Measurements from ENCODE around the gene UTP4. TPM values are rescaled to one million over a fixed set of nuclear protein-coding genes. Genes with fewer than 3 reads are reported as not detected.

The UTP4 gene
- total and polyA plus RNA-seq, 2 of the 8 experiments (the other 6 are each of a cell fraction or from before 2014, with no cell fraction given), result 101 to 118 TPM

DNA sequence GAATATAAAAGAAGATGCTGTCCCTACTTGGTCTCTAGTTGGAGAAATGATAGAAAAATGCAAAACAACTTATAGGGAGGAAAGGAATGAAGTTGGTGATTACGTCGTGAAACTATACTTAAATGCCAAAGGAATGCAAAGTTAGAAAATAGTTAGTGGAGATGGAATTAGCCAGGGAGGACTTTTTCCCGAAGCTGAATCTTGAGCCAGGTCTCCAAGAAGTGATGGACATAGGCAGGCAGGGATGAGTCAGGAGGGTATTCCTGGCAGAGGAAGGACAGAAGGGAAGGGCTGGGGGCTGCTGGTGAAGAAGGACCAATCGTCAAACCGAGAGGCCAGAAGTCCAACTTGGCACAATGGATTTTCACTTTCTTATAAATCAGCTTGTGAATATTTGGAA, 56.3 kb downstream of the UTP4 start:
- Histone ChIP-seq H3K18ac (ENCODE audit: extremely low read depth, low read length) (no peak overlapping the region), H3K23me2 (ENCODE audit: low read depth, low read length) (peaks cover 6% of the 10 kb centered on the region), H3K23ac (ENCODE audit: insufficient read length) (no peak overlapping the region), H4K91ac (replicated peaks; ENCODE audit: insufficient read length, low read length) (no peak overlapping the region), H4K20me1 (replicated peaks in 1 of 2; ENCODE audit: control insufficient read depth in 1 of 2, insufficient read depth in 2 of 2, low read length in 2 of 2) (no peaks in the 10 kb centered on the region), H2BK12ac (ENCODE audit: low read depth, low read length) (no peak overlapping the region), H3K79me2 (ENCODE audit: control insufficient read depth in 1 of 2, insufficient read depth in 2 of 2, low read length in 2 of 2) (peaks cover 0 to 47% of the 10 kb centered on the region in 2 experiments; a peak in 2 of 4 replicates), H3K4me2 (ENCODE audit: insufficient read depth in 1 of 2, low read depth in 2 of 2, low read length in 2 of 2) (peak overlapping the region; percentile 87 to 93; a peak in 3 of 4 replicates), H4K5ac (ENCODE audit: insufficient read length, low read depth, low read length) (no peak overlapping the region), H2BK120ac (replicated peaks; ENCODE audit: low read depth, low read length) (no peak overlapping the region), H2BK15ac (ENCODE audit: low read length) (no peak overlapping the region), H2AFZ (ENCODE audit: low read length) (no peak overlapping the region), H3K9ac (replicated peaks in 1 of 4; ENCODE audit: extremely low read depth in 1 of 4, low read depth in 3 of 4, low read length in 3 of 4) (no peak overlapping the region), H3K79me1 (ENCODE audit: low read depth, low read length) (no peaks in the 10 kb centered on the region), H3K56ac (replicated peaks; ENCODE audit: insufficient read length, low read depth, low read length) (no peak overlapping the region), H2BK20ac (ENCODE audit: low read length) (no peak overlapping the region), H2BK5ac (ENCODE audit: low read depth, low read length) (no peak overlapping the region), H2AK5ac (ENCODE audit: low read depth, low read length) (no peak overlapping the region), H3K36me3 (ENCODE audit: control insufficient read depth in 2 of 4, insufficient read depth in 4 of 4, low read length in 3 of 4) (no peaks in the 10 kb centered on the region), H3K4ac (replicated peaks; ENCODE audit: insufficient read length, low read depth, low read length) (no peak overlapping the region), H3K27me3 (replicated peaks in 1 of 4; ENCODE audit: control insufficient read depth in 3 of 4, extremely low read depth in 1 of 4, insufficient read depth in 3 of 4, low read length in 3 of 4) (no peaks in the 10 kb centered on the region), H3K14ac (ENCODE audit: insufficient read length) (no peak overlapping the region), H3K9me3 (ENCODE audit: insufficient read depth in 2 of 2, low read depth in 1 of 2, low read length in 1 of 2) (no peaks in the 10 kb centered on the region), H3K27ac (ENCODE audit: low read depth, low read length) (no peak overlapping the region), H3K4me1 (replicated peaks in 1 of 4; ENCODE audit: control insufficient read depth in 3 of 4, insufficient read depth in 4 of 4, low read length in 3 of 4) (peaks cover 2 to 7% (median 5%) of the 10 kb centered on the region in 4 experiments; a peak in 4 of 7 replicates), H4K8ac (ENCODE audit: extremely low read depth, insufficient read depth, low read length) (no peak overlapping the region), H3K4me3 (ENCODE audit: extremely low read depth in 1 of 4, insufficient read depth in 2 of 4, low read depth in 3 of 4, low read length in 4 of 4) (peak overlapping the region; percentile 8 to 96 (median 89); a peak in 7 of 8 replicates)
- no peak for FAIRE-seq
- no peak for TF ChIP-seq RNF2 (IDR thresholded peaks at IDR 0.05; ENCODE audit: borderline replicate concordance, low read depth, low read length, missing control alignments, poor library complexity, severe bottlenecking)
- no peak for TF ChIP-seq EGR1 (IDR thresholded peaks at IDR 0.05; ENCODE audit: borderline replicate concordance, low read depth, low read length)
- no peak for TF ChIP-seq TAF1 (IDR thresholded peaks at IDR 0.05; ENCODE audit: low read depth, low read length)
- TF ChIP-seq CTBP2 (IDR thresholded peaks at IDR 0.05; ENCODE audit: borderline replicate concordance, insufficient read depth, insufficient read length, low read length), result no peak
- TF ChIP-seq TAF7 (optimal IDR thresholded peaks at IDR 0.05; ENCODE audit: borderline replicate concordance, low read depth, low read length), result no peak
- TF ChIP-seq, protein P1, sequence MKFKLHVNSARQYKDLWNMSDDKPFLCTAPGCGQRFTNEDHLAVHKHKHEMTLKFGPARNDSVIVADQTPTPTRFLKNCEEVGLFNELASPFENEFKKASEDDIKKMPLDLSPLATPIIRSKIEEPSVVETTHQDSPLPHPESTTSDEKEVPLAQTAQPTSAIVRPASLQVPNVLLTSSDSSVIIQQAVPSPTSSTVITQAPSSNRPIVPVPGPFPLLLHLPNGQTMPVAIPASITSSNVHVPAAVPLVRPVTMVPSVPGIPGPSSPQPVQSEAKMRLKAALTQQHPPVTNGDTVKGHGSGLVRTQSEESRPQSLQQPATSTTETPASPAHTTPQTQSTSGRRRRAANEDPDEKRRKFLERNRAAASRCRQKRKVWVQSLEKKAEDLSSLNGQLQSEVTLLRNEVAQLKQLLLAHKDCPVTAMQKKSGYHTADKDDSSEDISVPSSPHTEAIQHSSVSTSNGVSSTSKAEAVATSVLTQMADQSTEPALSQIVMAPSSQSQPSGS (IDR thresholded peaks at IDR 0.05; ENCODE audit: low read length), result no peak
- no peak for TF ChIP-seq CBX5 (IDR thresholded peaks at IDR 0.05; ENCODE audit: low read depth, low read length)
- TF ChIP-seq, protein P2, sequence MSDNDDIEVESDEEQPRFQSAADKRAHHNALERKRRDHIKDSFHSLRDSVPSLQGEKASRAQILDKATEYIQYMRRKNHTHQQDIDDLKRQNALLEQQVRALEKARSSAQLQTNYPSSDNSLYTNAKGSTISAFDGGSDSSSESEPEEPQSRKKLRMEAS (IDR thresholded peaks at IDR 0.05), result no peak
- TF ChIP-seq, protein P3, sequence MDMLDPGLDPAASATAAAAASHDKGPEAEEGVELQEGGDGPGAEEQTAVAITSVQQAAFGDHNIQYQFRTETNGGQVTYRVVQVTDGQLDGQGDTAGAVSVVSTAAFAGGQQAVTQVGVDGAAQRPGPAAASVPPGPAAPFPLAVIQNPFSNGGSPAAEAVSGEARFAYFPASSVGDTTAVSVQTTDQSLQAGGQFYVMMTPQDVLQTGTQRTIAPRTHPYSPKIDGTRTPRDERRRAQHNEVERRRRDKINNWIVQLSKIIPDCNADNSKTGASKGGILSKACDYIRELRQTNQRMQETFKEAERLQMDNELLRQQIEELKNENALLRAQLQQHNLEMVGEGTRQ (IDR thresholded peaks at IDR 0.05; ENCODE audit: low read length), result no peak
- CTCF ChIA-PET (ENCODE audit: partially characterized antibody), result interaction anchor here (1.0 to 2.0 kb wide), 5 partner anchors 37 to 98 kb away, joined by 3 to 5 read pairs (median 4); no protein-coding TSS in a partner anchor
- POLR2A ChIA-PET (ENCODE audit: partially characterized antibody), result interaction anchor here (0.9 to 2.5 kb wide), 8 partner anchors 10 to 482 kb away, joined by 3 to 12 read pairs (median 4); partner anchors contain the start of gene PDF
- DNase-seq (ENCODE audit: low read depth in 1 of 2, low spot score in 2 of 2), result no peak
- 69% methylated on average over 5 of the region's 5 CpGs; no CpG with 5 or more reads in 1 of the 2 experiments for WGBS, 2 experiments (ENCODE audit: extremely low coverage in 1 of 2, insufficient coverage in 1 of 2, insufficient read length in 1 of 2, insufficient replicate concordance in 2 of 2, low coverage in 1 of 2, low lambda C conversion rate in 2 of 2, missing lambda C conversion rate in 1 of 2)

All from H1 (cell line).